Measurements from ENCODE around the gene GPR39.

Gene GPR39

DNA sequence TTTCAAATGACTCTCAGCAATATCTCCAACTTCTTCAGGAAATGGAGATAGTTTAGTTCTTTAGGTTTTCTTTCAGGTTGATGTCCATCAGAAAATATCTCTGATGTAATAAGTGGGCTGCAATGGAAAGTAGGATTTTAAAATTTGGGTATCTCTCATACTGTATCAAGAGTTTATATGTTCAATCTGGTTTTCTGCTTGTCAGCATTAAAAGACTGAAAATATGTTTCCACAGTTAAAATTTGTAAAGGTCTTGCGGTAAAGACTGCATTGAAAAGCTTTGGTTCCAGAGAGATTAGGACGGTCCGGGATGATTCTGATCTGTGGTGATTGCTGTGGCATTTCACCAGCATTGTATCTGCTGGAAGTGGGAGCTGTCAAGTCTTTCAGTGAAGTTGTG lies 170.2 kb downstream of the GPR39 start:
- DNase-seq (ENCODE audit: low spot score), result no peak
- TF ChIP-seq CTCF (IDR thresholded peaks at IDR 0.05; ENCODE audit: extremely low read depth, missing control alignments), result no peak

DNA sequence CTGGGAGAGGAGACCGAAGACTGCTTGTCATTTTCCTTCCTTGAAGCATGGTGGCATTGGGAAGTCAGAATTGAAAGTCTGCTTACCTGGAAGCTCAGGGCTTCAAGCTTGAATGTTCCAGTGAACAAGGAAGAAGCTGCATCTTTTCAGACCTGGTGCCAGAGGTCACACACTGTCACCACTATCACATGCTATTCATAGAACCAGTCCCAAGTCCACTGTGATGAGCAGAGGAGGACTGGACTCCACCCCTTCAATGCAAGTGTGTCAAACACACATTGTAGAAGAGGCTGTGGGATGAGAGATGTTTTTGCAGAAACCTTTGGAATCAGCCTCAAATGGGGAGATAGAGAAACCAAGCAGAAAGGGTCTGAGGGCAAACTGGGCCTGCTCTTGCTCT lies 172.0 kb downstream of the GPR39 start:
- DNase-seq (ENCODE audit: low spot score), result no peak
- TF ChIP-seq CTCF (IDR thresholded peaks at IDR 0.05; ENCODE audit: extremely low read depth, missing control alignments), result no peak

- TF ChIP-seq CTCF (IDR thresholded peaks at IDR 0.05; ENCODE audit: extremely low read depth, missing control alignments), result no peak
- no peak for DNase-seq (ENCODE audit: low spot score)
These were observed 172.7 kb downstream of the GPR39 start for GRCh38 chr2:132589111-132589830.

DNA sequence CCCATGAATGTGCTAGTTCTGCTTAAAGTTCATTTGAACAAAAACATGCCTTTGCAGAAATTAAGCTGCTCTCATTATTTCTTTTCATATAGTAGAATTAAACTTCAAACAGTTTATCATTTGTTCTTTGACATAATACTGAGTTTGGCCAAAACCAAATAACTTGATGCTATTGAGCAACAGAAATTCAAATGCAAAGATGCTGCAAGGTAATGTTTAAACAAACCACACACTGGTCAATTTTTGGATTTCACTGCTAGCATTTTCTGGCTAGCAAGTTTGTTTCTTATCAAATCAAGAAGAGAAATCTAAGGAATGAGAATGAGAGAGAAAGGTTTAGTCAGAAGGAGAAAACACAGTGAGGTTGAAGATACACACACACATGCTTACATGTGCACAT lies 173.4 kb downstream of the GPR39 start:
- no peak for TF ChIP-seq CTCF (IDR thresholded peaks at IDR 0.05; ENCODE audit: extremely low read depth, missing control alignments)
- no peak for DNase-seq (ENCODE audit: low spot score)

DNA sequence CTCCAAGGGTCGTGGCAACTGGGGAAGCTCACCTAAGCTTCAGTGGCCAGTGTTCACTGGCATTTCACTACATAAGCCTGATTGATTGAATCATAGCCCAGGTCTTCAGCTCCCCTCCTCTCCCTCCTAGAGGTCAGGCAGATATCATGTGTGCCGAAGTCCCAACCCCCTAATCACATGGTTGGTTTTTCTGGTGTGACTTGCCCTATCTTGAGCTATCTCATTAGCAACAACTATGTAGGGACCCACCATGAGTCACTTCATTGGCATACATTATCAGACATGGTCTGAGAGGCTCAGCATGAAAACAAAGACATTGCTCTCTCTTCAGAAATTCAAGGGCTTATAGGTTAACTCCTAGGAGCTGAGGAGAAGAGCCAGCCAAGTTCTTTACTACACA lies 176.6 kb downstream of the GPR39 start:
- no peak for DNase-seq (ENCODE audit: low spot score)
- no peak for TF ChIP-seq CTCF (IDR thresholded peaks at IDR 0.05; ENCODE audit: extremely low read depth, missing control alignments)

- DNase-seq (ENCODE audit: low spot score), result no peak
- TF ChIP-seq CTCF (IDR thresholded peaks at IDR 0.05; ENCODE audit: extremely low read depth, missing control alignments), result no peak
These were observed 178.6 kb downstream of the GPR39 start for GRCh38 chr2:132595186-132595585.

- TF ChIP-seq CTCF (IDR thresholded peaks at IDR 0.05; ENCODE audit: extremely low read depth, missing control alignments), result no peak
- no peak for DNase-seq (ENCODE audit: low spot score)
These were observed 179.1 kb downstream of the GPR39 start for GRCh38 chr2:132595693-132596092.
